HCT116 (cell line): ENCODE results near the gene METTL22.

Experiments
- EZH2 ChIP-seq: fragments of 200-600 bp; sonication (generic); IDR thresholded peaks from 2 replicates; pipeline ENCODE4 v1.6.1; 2017; ENCODE audit warnings: antibody characterized with exemption, mixed run types
- POLR2A ChIP-seq: IDR thresholded peaks from 2 replicates; pipeline ENCODE4 v1.7.0; 2011; ENCODE audit warnings: borderline replicate concordance; ENCODE audit not compliant: insufficient read depth, insufficient read length; ENCODE audit errors: extremely low read depth
- POLR2AphosphoS5 ChIP-seq: IDR thresholded peaks from 2 replicates; pipeline ENCODE4 v1.6.1; 2011; ENCODE audit warnings: mild to moderate bottlenecking, low read depth, low read length, moderate library complexity
- RAD21 ChIP-seq: IDR thresholded peaks from 2 replicates; pipeline ENCODE4 v1.6.1; 2012; ENCODE audit warnings: low read depth, mild to moderate bottlenecking
- REST ChIP-seq: IDR thresholded peaks from 2 replicates; pipeline ENCODE4 v1.6.1; 2012; ENCODE audit warnings: low read depth
- SIN3A ChIP-seq: IDR thresholded peaks from 2 replicates; pipeline ENCODE4 v1.6.1; 2012; ENCODE audit warnings: low read depth
- YY1 ChIP-seq: IDR thresholded peaks from 2 replicates; pipeline ENCODE4 v1.6.1; 2011; ENCODE audit warnings: low read length, low read depth, moderate library complexity, mild to moderate bottlenecking; ENCODE audit not compliant: insufficient replicate concordance; ENCODE audit errors: extremely low read depth
- TF ChIP-seq, protein P1 (sequence below), 3 experiments: fragments of 200-600 bp in 1 of 3; sonication (generic) in 1 of 3; IDR thresholded peaks in 2 of 3; conservative IDR thresholded peaks in 1 of 3; 2 replicates each; pipeline ENCODE4 v1.5.1; 2012 to 2017; ENCODE audit warnings: low read depth in 2 of 3, low read length in 2 of 3, antibody characterized with exemption in 1 of 3, borderline replicate concordance in 1 of 3, control low read depth in 1 of 3, mild to moderate bottlenecking in 1 of 3, mixed read lengths in 1 of 3, mixed run types in 1 of 3, moderate library complexity in 1 of 3; ENCODE audit not compliant: insufficient read depth in 1 of 3
- TF ChIP-seq, protein P2 (sequence below): IDR thresholded peaks from 2 replicates; pipeline ENCODE4 v1.6.1; 2011; ENCODE audit warnings: mild to moderate bottlenecking, low read length, moderate library complexity; ENCODE audit not compliant: insufficient replicate concordance; ENCODE audit errors: extremely low read depth

DNA sequence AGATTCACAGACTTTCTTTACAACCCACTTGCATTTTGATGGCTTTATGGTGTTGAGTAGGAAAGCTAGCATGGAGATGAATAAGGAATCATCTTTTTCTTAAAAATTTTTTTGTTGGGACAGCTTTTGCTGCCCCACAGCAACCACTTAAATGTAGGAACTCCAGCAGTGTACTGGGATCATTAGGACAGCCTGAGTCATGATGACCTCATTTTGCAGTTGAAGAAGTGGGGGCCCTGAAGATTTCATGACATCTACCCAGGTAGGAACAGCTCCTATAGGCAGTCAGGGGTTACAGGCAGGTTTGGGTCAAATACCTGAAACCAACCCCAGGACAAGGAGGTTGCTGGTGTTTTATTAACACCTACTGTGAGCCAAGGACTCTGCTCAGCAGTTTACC lies 2.1 kb downstream of the METTL22 start:
- no peak for TF ChIP-seq SIN3A
- TF ChIP-seq, protein P1, sequence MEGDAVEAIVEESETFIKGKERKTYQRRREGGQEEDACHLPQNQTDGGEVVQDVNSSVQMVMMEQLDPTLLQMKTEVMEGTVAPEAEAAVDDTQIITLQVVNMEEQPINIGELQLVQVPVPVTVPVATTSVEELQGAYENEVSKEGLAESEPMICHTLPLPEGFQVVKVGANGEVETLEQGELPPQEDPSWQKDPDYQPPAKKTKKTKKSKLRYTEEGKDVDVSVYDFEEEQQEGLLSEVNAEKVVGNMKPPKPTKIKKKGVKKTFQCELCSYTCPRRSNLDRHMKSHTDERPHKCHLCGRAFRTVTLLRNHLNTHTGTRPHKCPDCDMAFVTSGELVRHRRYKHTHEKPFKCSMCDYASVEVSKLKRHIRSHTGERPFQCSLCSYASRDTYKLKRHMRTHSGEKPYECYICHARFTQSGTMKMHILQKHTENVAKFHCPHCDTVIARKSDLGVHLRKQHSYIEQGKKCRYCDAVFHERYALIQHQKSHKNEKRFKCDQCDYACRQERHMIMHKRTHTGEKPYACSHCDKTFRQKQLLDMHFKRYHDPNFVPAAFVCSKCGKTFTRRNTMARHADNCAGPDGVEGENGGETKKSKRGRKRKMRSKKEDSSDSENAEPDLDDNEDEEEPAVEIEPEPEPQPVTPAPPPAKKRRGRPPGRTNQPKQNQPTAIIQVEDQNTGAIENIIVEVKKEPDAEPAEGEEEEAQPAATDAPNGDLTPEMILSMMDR (IDR thresholded peaks at IDR 0.05 in 2 of 3, conservative IDR thresholded peaks at IDR 0.05 in 1 of 3; ENCODE audit: borderline replicate concordance in 1 of 3, insufficient read depth in 1 of 3, low read depth in 2 of 3, low read length in 2 of 3) = no peak
- no peak for TF ChIP-seq YY1
- TF ChIP-seq, protein P2, sequence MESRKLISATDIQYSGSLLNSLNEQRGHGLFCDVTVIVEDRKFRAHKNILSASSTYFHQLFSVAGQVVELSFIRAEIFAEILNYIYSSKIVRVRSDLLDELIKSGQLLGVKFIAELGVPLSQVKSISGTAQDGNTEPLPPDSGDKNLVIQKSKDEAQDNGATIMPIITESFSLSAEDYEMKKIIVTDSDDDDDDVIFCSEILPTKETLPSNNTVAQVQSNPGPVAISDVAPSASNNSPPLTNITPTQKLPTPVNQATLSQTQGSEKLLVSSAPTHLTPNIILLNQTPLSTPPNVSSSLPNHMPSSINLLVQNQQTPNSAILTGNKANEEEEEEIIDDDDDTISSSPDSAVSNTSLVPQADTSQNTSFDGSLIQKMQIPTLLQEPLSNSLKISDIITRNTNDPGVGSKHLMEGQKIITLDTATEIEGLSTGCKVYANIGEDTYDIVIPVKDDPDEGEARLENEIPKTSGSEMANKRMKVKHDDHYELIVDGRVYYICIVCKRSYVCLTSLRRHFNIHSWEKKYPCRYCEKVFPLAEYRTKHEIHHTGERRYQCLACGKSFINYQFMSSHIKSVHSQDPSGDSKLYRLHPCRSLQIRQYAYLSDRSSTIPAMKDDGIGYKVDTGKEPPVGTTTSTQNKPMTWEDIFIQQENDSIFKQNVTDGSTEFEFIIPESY = no peak
- no peak for TF ChIP-seq EZH2
- TF ChIP-seq REST = no peak
- TF ChIP-seq RAD21 = no peak
- no peak for TF ChIP-seq POLR2A
- no peak for TF ChIP-seq POLR2AphosphoS5
